Peyer's patch (tissue), 4 donors: ENCODE data around the gene CHMP1A.
A peak's percentile ranks its signal among the peaks of the same experiment; 100 is the strongest.

ENCODE experiments used
- POLR2A ChIP-seq, 2 donors: fragments of 450-650 bp; IDR thresholded peaks; one replicate each; pipeline ENCODE4 v1.5.1; 2017; ENCODE audit warnings: antibody characterized with exemption in 2 of 2, mild to moderate bottlenecking in 2 of 2, moderate library complexity in 2 of 2
- TF ChIP-seq, protein P1 (sequence below), 6 experiments: fragments of 450-650 bp in 4 of 6; fragments of 200-600 bp in 2 of 6; sonication (generic) in 1 of 6; IDR thresholded peaks; one replicate each; pipeline ENCODE4 v1.5.1; 2017 to 2019; ENCODE audit warnings: antibody characterized with exemption in 6 of 6, mild to moderate bottlenecking in 3 of 6, moderate library complexity in 1 of 6

DNA sequence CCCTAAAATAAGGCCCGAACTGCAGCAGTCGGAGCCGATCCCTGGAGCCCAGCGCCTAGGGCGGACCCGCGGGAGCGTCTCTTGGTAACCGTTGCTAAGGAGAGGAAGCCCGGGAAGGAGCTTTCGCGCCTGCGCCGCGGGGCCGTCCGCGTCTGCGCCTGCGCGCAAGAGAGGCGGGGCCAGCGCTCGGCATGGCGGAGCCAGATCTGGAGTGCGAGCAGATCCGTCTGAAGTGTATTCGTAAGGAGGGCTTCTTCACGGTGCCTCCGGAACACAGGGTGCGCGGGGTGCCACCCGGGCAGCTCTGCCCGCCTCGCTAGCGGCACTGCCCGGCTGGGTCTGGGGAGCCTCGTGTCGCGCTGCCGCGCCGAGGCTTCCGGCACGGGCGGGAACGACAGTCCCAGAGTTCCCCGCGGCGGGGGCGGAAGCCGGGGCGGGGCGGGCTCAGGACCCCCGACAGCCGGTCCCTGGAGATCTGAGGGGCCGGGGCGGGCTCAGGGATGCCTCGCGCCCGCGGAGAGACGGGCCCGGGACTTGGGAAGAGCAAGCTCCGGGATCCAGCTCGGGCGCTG is 29.1 kb upstream of the CHMP1A start, which contains the start of gene CDK10:
- TF ChIP-seq, protein P1, sequence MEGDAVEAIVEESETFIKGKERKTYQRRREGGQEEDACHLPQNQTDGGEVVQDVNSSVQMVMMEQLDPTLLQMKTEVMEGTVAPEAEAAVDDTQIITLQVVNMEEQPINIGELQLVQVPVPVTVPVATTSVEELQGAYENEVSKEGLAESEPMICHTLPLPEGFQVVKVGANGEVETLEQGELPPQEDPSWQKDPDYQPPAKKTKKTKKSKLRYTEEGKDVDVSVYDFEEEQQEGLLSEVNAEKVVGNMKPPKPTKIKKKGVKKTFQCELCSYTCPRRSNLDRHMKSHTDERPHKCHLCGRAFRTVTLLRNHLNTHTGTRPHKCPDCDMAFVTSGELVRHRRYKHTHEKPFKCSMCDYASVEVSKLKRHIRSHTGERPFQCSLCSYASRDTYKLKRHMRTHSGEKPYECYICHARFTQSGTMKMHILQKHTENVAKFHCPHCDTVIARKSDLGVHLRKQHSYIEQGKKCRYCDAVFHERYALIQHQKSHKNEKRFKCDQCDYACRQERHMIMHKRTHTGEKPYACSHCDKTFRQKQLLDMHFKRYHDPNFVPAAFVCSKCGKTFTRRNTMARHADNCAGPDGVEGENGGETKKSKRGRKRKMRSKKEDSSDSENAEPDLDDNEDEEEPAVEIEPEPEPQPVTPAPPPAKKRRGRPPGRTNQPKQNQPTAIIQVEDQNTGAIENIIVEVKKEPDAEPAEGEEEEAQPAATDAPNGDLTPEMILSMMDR (IDR thresholded peaks at IDR 0.05): no peak
- peak; percentile 43 to 80 for TF ChIP-seq POLR2A (IDR thresholded peaks at IDR 0.05)
